Activated naive CD8-positive, alpha-beta T cell treated with anti-CD3 and anti-CD28 coated beads, Interleukin-2, amount 50 U/mL, for 24 hours (primary cell): ENCODE measurements around the gene KCNQ1.

ENCODE experiments used
- ATAC-seq: fragments of 150-1000 bp; cut with Tn5 transposase; one replicate; pipeline ENCODE4 v1.10.0; 2021
- DNase-seq: peaks from one replicate; pipeline ENCODE4 v3.0.0; 2021
- H3K27ac Mint-ChIP-seq: one replicate; pipeline ENCODE4 v1.8.0; 2021; ENCODE audit warnings: mild to moderate bottlenecking, mixed read lengths
- H3K27me3 Mint-ChIP-seq: one replicate; pipeline ENCODE4 v1.8.0; 2021; ENCODE audit warnings: mixed read lengths
- H3K36me3 Mint-ChIP-seq: one replicate; pipeline ENCODE4 v1.8.0; 2021; ENCODE audit warnings: low read depth, mixed read lengths
- H3K4me1 Mint-ChIP-seq: one replicate; pipeline ENCODE4 v1.8.0; 2021; ENCODE audit warnings: mixed read lengths
- H3K4me3 Mint-ChIP-seq: one replicate; pipeline ENCODE4 v1.8.0; 2021; ENCODE audit warnings: mild to moderate bottlenecking, moderate library complexity, mixed read lengths
- H3K9me3 Mint-ChIP-seq: one replicate; pipeline ENCODE4 v1.8.0; 2021; ENCODE audit warnings: mixed read lengths

The KCNQ1 gene

GRCh38 chr11:2534134-2534956, 89.5 kb downstream of the KCNQ1 start:
- peaks cover 18% of the 10 kb centered on the region for H3K4me1 Mint-ChIP-seq
- no peaks in the 10 kb centered on the region for H3K9me3 Mint-ChIP-seq
- no peaks in the 10 kb centered on the region for H3K36me3 Mint-ChIP-seq
- ATAC-seq = no peak
- H3K27me3 Mint-ChIP-seq = peaks cover 1% of the 10 kb centered on the region
- no peak overlapping the region for H3K4me3 Mint-ChIP-seq
- DNase-seq = peak; percentile 21
- H3K27ac Mint-ChIP-seq = no peak overlapping the region

GRCh38 chr11:2534957-2535672, 90.3 kb downstream of the KCNQ1 start:
- H3K36me3 Mint-ChIP-seq = no peaks in the 10 kb centered on the region

GRCh38 chr11:2535673-2536439, 91.0 kb downstream of the KCNQ1 start:
- DNase-seq (no peak), ATAC-seq (no peak)
- Mint-ChIP-seq H3K36me3 (no peaks in the 10 kb centered on the region), H3K27me3 (peaks cover 1% of the 10 kb centered on the region), H3K27ac (no peak overlapping the region), H3K9me3 (no peaks in the 10 kb centered on the region), H3K4me1 (peaks cover 18% of the 10 kb centered on the region), H3K4me3 (no peak overlapping the region)

More at GRCh38 chr11:2534957-2535672, 90.3 kb downstream of the KCNQ1 start:
- ATAC-seq (no peak), DNase-seq (no peak)
- Mint-ChIP-seq H3K27me3 (peaks cover 1% of the 10 kb centered on the region), H3K27ac (no peak overlapping the region), H3K4me1 (peaks cover 18% of the 10 kb centered on the region), H3K9me3 (no peaks in the 10 kb centered on the region), H3K4me3 (no peak overlapping the region)

GRCh38 chr11:2536440-2536989, 91.7 kb downstream of the KCNQ1 start:
- no peak for ATAC-seq
- Mint-ChIP-seq H3K36me3 (no peaks in the 10 kb centered on the region), H3K4me3 (no peak overlapping the region), H3K27me3 (peaks cover 1% of the 10 kb centered on the region), H3K4me1 (peaks cover 18% of the 10 kb centered on the region), H3K27ac (no peak overlapping the region), H3K9me3 (no peaks in the 10 kb centered on the region)
- no peak for DNase-seq

- no peaks in the 10 kb centered on the region for H3K36me3 Mint-ChIP-seq
- peaks cover 1% of the 10 kb centered on the region for H3K27me3 Mint-ChIP-seq
- ATAC-seq (no peak), DNase-seq (no peak)
- no peak overlapping the region for H3K4me3 Mint-ChIP-seq
- H3K9me3 Mint-ChIP-seq = no peaks in the 10 kb centered on the region
- no peak overlapping the region for H3K27ac Mint-ChIP-seq
- peaks cover 18% of the 10 kb centered on the region for H3K4me1 Mint-ChIP-seq
These were observed 92.3 kb downstream of the KCNQ1 start for GRCh38 chr11:2537010-2537705.

GRCh38 chr11:2537896-2538724, 93.3 kb downstream of the KCNQ1 start:
- H3K27me3 Mint-ChIP-seq = no peaks in the 10 kb centered on the region
- no peak overlapping the region for H3K4me3 Mint-ChIP-seq
- no peaks in the 10 kb centered on the region for H3K9me3 Mint-ChIP-seq
- ATAC-seq (no peak), DNase-seq (no peak)
- H3K27ac Mint-ChIP-seq = no peak overlapping the region
- peaks cover 12% of the 10 kb centered on the region for H3K4me1 Mint-ChIP-seq
- no peaks in the 10 kb centered on the region for H3K36me3 Mint-ChIP-seq

- DNase-seq (no peak), ATAC-seq (no peak)
- H3K27me3 Mint-ChIP-seq = no peaks in the 10 kb centered on the region
- H3K9me3 Mint-ChIP-seq = no peaks in the 10 kb centered on the region
- H3K36me3 Mint-ChIP-seq = no peaks in the 10 kb centered on the region
- no peak overlapping the region for H3K27ac Mint-ChIP-seq
- H3K4me3 Mint-ChIP-seq = no peak overlapping the region
- H3K4me1 Mint-ChIP-seq = peaks cover 6% of the 10 kb centered on the region
These were observed 94.1 kb downstream of the KCNQ1 start for GRCh38 chr11:2538951-2539350.

- Mint-ChIP-seq H3K4me3 (no peak overlapping the region), H3K36me3 (no peaks in the 10 kb centered on the region), H3K27ac (no peak overlapping the region), H3K4me1 (peaks cover 2% of the 10 kb centered on the region), H3K9me3 (no peaks in the 10 kb centered on the region), H3K27me3 (no peaks in the 10 kb centered on the region)
- DNase-seq (no peak), ATAC-seq (no peak)
These were observed 94.8 kb downstream of the KCNQ1 start for GRCh38 chr11:2539371-2540222.

- Mint-ChIP-seq H3K27me3 (no peaks in the 10 kb centered on the region), H3K4me3 (no peak overlapping the region), H3K27ac (no peak overlapping the region), H3K9me3 (no peaks in the 10 kb centered on the region), H3K36me3 (no peaks in the 10 kb centered on the region), H3K4me1 (peaks cover 5% of the 10 kb centered on the region)
- ATAC-seq = no peak
- no peak for DNase-seq
These were observed 95.6 kb downstream of the KCNQ1 start for GRCh38 chr11:2540223-2540991.

GRCh38 chr11:2540992-2541680, 96.3 kb downstream of the KCNQ1 start:
- Mint-ChIP-seq H3K4me1 (peaks cover 5% of the 10 kb centered on the region), H3K27me3 (no peaks in the 10 kb centered on the region), H3K27ac (no peak overlapping the region), H3K36me3 (no peaks in the 10 kb centered on the region), H3K4me3 (no peak overlapping the region), H3K9me3 (no peaks in the 10 kb centered on the region)
- DNase-seq (no peak), ATAC-seq (no peak)

- peaks cover 5% of the 10 kb centered on the region for H3K4me1 Mint-ChIP-seq
- no peaks in the 10 kb centered on the region for H3K36me3 Mint-ChIP-seq
- ATAC-seq (no peak), DNase-seq (no peak)
- H3K9me3 Mint-ChIP-seq = no peaks in the 10 kb centered on the region
- H3K4me3 Mint-ChIP-seq = no peak overlapping the region
- no peak overlapping the region for H3K27ac Mint-ChIP-seq
- no peaks in the 10 kb centered on the region for H3K27me3 Mint-ChIP-seq
These were observed 97.1 kb downstream of the KCNQ1 start for GRCh38 chr11:2541881-2542361.

GRCh38 chr11:2542406-2542805, 97.6 kb downstream of the KCNQ1 start:
- Mint-ChIP-seq H3K27ac (no peak overlapping the region), H3K4me1 (peaks cover 5% of the 10 kb centered on the region), H3K9me3 (no peaks in the 10 kb centered on the region), H3K4me3 (no peak overlapping the region), H3K27me3 (no peaks in the 10 kb centered on the region), H3K36me3 (no peaks in the 10 kb centered on the region)
- ATAC-seq (no peak), DNase-seq (no peak)
